GM21529 (cell line): ENCODE results near the gene SMTNL2.
"Not testable (repeated sequence)": the region's sequence is repeated elsewhere in the genome, so short reads cannot be mapped to it uniquely, and the experiment has no call there.

Source experiments
- ATAC-seq: cut with Tn5 transposase; IDR thresholded peaks from one replicate; pipeline ENCODE4 v1.9.1; 2021; ENCODE audit not compliant: unreplicated experiment

Gene SMTNL2

DNA sequence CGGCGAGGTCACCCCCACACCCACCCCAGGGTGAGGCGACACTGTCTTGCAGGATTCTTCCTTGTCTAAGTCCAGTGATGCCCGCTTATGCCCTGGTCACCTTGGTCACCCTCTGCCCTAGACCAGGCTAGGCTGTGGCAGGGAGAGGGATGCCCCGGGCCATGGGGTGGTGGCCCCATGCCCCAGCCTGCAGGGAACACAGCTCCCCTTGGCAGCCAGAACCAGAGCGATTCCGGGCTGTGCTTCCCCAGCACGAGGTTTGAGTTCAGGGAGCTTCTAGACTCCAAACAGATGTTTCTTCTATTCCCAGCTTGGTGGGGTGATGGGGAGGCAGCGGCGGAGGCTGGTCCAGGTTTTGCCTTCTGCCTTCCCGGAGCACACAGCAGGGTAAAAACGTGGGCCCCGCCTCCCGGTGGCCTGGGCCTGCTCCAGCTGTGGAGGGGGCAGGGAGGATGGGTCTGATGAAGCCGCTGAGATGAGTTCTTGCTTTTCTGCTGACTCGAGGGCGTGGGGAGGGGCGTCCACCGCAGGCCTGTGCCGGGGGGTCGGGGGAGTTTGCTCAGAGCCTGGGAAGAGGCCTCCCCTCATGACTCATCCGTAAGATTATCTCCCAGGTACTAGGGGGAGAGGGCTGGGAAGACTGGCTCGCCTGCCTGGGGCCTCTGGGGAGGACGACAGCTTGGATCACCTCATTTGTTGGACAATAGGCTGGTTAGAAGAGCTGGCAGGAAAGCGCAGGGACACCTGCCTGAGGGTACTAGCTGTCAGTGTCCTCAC lies 15.4 kb downstream of the SMTNL2 start:
- ATAC-seq: no peak

DNA sequence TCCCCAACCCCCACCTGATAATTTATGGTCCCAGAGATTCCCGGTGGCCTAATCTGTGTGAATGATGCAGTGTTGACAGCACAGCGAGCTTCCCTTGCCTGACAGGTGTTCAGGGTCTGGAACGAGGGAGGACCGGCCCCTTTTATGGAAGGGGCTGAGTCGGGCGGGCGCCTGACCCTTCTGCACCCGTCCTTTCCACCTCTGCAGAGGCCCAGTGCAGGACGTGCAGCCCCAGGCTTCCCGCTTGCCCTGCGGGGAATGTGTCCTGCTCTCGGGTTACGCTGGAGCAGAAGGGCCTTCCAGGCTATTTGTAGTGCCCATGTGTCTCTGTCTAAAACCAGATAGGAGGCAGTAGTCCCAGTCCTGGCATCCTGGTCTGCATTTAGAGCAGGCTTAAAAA lies 16.2 kb downstream of the SMTNL2 start:
- ATAC-seq: no peak

DNA sequence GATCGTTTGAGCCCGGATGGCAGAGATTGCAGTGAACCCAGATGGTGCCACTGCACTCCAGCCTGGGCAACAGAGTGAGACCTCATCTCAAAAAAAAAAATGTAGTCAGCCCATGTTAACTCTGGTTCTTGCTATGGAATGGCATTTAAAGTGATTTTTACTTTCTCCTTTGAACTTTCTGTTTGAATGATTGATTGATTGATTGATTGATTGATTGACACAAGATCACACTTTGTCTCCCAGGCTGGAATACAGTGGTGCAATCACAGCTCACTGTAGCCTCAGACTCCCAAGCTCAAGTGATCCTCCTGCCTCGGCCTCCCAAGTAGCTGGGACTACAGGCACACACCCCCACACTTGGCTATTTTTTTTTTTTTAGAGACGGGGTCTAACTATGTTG lies 17.0 kb downstream of the SMTNL2 start:
- no peak for ATAC-seq

DNA sequence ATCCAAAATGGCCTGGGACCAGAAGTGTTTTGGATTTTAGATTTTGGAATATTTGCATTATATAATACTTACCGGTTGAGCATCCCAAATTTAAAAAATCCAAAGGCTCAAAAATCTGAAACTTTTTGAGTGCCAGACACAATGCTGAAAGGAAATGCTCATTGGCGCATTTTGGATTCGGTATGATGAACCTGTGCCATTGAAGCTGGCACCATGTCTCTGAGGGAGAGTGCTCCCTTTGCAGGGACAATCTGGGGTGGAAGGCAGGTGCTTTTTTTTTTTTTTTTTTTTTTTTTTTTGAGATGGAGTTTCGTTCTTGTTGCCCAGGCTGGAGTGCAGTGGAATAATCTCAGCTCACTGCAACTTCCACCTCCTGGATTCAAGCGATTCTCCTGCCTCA lies 17.7 kb downstream of the SMTNL2 start:
- ATAC-seq: no peak

DNA sequence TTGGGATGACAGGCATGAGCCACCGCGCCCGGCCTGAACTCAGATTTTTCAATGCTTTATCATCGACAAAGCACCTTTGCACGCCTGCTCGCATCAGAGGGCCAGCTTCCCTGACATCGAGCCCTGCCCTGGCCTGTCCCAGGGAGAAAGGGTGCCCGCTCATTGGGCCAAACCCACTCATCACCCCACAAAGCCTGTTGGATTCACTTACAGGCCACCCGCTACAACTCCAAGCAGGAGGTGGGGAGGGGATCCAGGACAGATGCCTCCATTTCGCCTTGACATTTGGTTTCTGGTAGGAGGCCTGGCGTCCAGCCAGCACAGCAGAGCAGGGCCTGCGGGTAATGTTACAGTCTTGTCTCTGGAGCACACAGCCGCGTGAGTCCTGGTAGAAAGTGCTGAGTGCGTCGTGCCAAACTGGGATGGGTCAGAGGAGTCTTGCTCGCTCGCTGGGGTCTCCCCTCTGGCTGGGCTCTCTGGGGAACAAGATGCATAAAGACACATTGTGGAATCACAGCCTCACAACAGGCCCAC lies 19.8 kb downstream of the SMTNL2 start:
- no peak for ATAC-seq

DNA sequence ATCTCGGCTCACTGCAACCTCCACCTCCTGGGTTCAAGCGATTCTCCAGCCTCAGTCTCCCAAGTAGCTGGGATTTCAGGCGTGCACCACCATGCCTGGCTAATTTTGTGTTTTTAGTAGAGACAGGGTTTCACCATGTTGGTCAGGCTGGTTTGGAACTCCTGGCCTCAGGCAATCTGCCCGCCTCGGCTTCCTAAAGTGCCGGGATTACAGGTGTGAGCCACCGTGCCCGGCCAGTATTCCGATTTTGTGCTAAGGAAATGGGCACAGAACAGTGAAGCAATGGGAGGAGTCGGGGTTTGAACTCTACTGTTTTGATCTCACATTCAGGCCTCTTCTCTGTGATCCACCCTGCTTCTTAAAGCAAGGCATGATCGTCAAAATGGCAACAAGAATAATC lies 20.4 kb downstream of the SMTNL2 start:
- not testable (repeated sequence) for ATAC-seq

DNA sequence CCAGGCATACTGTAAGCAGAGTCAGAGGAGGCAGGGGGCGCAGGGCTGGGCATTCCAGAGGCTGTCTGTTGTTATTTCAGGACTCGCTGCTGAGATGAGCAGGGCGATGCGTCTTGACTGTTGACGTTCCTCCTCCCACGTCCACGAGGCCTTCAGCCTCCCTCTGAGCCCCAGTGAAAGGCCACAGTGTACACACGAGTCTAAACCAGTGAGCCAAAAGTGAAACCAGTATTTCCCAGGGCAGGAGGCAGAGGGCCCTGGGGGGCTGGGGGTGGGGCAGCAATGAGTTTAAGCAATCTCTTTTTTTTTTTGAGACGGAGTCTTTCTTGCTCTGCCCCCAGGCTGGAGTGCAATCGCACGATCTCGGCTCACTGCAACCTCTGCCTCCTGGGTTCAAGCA lies 21.5 kb downstream of the SMTNL2 start:
- ATAC-seq: no peak

DNA sequence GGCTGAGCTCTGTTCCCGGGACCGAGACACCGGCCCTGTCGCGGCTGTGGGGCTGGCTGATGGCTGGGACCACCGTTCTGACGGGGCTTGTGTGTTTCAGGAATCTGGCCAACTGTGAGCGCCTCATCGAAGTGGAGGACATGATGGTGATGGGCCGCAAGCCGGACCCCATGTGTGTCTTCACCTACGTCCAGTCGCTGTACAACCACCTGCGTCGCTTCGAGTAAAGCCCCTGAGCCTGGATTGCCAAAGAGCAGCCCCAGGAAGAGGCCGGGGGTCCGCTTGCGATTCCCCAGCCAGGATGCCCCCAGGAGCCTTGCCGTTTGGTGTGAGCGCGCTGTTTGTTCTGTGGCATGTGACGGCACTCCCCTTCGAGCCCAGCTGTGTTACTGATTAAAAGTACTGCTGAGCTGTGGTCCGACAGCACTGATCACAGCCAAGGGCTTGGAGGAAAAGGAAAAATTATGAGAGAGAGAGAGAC lies 23.0 kb downstream of the SMTNL2 start:
- no peak for ATAC-seq

DNA sequence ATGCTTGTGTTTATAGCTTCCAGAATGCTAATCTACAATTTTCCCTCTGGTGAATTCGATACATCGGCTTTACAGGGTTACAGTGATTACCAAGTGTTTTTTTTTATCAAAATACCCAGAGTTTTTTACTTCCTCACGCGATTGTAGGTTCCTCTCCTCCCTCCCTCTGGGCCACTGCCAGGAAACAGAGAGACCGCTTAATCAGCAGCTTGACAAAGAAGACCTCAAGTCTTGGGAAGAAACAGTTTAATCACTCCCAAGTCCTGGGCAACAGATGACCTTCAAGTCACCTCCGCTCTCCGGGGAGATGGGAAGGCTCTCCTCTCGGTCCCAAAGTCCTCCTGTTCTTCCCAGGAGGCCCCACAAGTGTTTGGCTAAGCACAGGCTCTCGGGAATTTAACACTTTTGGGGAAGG lies 23.5 kb downstream of the SMTNL2 start:
- ATAC-seq: no peak

DNA sequence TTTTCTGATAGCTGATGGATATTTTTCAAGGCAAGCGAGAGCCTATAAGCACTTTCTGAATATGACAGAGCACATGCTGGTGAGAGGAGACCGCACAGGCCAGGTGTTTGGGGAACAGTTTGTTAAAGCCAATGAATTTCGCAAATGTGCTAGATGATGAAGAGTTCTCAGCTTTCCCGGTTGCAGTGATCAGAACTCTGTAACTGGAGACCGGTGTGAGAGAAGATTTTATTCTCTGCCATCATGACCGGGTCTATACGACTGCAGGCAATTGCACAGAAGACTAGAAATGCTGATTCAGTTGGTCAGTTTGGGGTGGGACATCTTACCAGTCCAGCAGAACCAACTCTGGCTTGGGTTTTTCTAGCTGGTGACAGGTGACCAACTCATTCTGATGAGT lies 25.4 kb downstream of the SMTNL2 start:
- ATAC-seq: no peak

DNA sequence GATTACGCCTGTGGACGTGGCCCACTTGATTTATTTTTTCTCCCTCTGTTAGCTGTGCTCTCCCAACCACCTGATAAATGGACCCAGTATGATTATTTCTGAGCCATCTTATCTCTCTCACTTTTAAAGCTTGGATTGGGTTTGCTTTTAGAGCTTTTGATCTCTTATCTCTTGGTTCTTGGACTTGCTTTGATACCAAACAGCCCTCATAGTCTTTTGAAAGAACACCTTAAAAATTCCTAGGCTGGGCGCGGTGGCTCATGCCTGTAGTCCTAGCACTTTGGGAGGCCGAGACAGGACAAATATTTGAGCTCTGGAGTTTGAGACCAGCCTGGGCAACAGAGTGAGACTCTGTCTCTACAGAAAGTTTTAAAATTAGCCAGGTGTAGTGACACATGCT lies 25.8 kb downstream of the SMTNL2 start:
- ATAC-seq: no peak

DNA sequence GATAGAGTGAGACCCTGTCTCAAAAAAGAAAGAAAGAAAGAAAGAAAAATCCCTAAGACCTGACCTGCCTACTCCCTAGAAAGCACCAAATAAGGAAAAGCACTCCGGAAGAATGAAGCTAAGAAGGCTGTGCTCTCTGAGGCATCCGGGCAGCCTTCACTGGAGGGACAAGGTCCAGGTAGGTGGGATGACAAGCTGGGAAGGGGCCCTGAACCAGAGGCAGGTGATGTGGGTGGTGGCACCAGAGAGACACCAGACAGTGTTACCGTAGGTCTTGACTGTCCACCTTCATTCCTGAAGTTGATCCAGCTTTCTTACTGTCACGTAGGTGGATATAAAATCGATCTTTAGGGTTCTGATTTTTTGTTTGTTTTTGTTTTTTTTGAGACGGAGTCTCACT lies 26.3 kb downstream of the SMTNL2 start:
- ATAC-seq: no peak

DNA sequence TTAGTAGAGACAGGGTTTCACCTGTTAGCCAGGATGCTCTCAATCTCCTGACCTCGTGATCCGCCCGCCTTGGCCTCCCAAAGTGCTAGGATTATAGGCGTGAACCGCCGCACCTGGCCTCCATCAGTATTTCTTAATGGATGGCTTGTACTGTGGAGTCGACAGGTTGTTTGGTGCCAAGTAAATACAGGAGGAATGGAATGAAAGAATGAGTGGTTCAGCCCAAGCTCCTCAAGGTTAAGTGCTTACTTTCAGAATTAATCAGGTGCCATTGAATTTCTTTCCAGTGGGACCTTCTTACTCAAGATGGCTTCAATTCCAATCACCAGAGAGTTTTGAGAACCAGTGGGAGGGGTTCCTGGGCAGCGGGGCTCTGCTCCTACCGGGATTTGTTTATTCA lies 32.1 kb downstream of the SMTNL2 start:
- ATAC-seq: no peak

DNA sequence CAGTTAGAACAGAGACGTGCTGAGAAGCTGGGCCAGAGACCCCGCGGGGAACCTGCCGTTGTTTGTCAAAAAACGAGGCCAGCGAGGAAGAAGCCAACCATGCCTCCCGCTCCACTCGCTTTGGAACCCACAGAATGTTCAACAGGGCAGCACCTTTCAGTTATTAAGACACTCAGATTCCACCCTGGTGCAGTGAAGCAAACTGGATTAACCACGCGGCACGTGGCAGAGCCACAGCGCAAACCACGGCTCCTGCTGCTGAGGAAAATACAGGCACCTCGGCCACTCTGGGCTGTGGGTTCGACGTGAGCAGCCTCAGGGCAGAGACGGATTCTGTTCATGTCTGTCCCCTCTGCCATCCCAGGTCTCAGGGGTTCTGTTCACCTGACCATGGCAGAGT lies 32.8 kb downstream of the SMTNL2 start:
- ATAC-seq: no peak

DNA sequence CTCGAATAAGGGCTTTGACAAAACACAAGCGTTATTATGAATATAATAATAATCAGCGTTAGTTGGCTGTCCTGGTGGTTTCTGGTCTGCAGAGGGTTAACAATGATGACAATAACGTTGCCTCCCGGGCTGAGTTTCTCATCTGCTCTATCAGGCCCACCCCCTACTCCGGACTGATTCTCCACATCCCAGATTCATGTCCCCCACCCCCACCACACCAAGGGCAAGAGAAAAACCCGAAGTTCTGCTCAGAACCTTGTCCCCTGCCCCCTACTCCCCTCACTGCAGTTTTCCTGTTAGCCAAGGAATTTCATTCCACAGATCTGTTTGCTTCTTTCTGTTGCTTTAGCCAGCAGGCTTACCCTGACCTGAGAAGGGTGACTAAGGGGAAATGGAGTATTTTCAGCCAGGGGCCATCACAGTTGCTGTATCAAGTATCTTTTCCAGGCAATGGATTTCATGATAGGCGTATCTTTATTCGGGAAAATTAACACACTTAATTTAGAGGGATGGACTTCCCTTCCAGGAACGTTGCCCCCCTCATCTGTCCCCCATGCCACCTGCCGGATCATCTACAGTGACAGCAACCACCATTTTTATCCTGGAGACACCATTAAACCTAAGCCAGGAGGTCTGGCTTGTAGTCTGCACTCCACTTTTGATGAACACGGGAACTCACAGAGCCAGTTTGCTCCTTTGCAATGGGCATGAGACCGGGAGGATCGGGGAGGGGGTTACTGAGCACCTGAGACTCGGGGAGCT lies 33.4 kb downstream of the SMTNL2 start:
- no peak for ATAC-seq

DNA sequence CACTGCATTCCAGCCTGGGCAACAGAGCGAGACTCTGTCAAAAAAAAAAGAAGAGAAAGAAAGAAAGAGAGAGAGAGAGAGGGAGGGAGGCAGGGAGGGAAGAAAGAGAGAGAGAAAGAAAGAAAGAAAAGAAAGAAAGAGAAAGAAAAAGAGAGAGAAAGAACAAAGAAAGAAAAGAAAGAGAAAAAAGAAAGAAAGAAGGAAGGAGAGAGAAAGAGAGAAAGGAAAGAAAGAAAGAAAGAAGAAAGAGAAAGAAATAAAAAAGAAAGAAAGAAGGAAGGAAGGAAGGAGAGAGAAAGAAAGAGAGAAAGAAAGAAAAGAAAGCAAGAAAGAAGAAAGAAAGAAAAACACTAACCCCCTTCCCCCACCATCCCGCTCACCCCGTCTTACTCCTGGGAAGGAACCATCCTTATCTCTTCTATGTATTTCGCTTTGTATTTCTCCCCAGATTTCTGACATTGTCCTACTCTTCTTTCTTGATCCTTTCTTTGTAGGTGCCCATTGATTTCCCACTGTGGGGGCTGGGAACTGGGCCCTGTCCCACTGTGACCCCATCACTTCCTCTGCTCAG lies 36.3 kb downstream of the SMTNL2 start:
- ATAC-seq: no peak

DNA sequence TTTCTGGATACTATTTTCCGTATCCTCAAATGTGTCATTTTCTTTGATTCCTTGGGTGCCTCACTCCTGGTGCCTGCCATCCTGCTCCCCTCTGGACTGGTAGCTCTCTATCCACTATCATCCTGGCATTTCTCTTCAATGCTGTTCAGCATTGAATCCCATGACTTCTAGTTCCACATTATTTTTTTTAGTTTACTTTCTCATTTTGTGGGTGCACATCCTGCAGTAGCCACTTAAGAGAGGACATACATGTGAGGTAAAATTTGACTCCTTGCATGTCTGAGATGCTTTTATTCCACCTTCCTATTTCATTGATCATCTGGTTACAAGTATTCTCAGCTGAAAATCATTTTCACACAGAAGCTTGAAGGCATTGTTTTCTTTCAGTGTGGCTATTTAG lies 38.0 kb downstream of the SMTNL2 start:
- no peak for ATAC-seq

DNA sequence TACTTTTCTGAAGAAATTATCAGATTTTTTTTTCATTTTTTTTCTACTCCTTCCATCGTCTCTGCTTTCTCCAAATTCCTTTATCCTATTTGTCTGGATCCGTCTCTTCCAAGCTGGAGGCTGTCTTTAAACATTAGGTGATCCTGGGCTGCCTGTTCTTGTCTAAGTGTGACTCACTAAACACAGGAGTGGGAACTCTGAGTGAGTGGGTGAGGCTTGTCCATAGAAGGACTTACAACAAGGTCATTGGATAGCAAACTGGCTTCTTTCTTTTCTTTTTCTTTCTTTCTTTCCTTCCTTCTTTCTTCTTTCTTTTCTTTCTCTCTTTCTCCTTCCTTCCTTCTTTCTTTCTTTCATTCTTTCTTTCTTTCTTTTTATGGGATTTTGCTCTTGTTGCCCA lies 38.9 kb downstream of the SMTNL2 start:
- no peak for ATAC-seq

DNA sequence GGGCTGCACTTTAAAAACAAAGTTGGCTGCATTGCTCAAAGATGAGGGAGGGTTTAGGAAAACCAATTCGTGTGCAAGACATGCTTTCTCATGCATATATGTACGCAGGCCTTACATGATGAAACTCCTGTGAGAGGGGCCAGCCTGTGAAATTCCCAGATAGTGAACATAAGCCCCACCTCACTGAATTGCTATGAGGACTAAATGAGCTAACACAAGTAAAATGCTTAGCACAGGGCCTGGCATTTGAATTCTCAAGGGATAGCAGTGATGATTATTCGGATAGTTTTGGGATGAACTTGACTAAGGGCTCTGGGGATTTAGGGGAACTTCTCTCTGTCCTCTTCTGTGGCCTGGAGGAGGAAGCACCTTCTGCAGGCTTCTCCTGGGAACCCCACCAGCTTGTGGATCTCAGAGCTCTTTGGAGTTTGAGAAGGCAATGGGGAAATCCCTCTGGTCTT lies 40.2 kb downstream of the SMTNL2 start:
- not testable (repeated sequence) for ATAC-seq

DNA sequence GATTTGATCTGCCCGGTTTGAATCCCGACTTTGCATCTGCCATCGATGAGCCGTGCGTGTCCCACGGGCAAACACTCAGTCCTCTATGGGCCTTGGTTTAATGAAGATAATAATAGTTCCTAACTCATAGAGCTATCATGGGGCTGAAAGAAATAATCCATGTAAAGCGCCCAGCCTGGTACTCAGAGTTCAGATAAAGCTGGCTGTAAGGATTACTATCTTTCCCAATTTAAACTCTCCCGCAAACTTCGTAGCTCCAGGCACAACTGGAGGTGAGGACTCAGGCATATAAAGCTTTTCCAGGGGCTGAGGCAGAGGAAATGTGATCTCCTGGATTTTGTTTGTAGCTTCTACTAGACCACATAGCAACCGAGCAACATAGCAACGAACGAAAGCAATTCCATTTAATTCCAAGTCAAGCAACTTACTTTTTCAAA lies 40.9 kb downstream of the SMTNL2 start:
- ATAC-seq: no peak

DNA sequence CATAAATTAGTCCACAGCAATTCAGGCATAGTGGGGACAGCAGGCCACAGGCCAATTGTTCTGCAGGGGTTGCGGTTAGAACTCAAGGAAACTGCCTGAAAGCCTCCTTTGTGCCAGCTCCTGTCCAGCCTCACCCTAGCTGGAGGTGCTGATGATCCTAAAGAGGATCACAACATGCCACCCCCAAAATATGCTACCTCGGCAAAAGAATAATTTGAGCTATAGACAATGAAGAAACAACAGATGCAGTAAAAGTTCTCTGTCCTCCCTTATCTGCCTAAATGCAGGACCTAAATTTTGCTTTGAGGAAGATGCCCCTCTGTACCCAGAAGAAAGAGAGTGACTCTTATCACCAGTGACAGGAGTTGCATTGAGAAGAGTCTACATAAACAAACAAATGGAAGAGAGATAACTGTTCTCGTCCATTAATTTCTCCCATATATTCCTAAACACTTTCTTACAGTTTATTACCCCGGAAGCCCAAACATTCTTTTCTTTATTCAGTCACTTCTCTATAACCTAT lies 42.5 kb downstream of the SMTNL2 start:
- no peak for ATAC-seq
